Measurements from ENCODE around the gene FAM118B.

FAM118B gene

DNA sequence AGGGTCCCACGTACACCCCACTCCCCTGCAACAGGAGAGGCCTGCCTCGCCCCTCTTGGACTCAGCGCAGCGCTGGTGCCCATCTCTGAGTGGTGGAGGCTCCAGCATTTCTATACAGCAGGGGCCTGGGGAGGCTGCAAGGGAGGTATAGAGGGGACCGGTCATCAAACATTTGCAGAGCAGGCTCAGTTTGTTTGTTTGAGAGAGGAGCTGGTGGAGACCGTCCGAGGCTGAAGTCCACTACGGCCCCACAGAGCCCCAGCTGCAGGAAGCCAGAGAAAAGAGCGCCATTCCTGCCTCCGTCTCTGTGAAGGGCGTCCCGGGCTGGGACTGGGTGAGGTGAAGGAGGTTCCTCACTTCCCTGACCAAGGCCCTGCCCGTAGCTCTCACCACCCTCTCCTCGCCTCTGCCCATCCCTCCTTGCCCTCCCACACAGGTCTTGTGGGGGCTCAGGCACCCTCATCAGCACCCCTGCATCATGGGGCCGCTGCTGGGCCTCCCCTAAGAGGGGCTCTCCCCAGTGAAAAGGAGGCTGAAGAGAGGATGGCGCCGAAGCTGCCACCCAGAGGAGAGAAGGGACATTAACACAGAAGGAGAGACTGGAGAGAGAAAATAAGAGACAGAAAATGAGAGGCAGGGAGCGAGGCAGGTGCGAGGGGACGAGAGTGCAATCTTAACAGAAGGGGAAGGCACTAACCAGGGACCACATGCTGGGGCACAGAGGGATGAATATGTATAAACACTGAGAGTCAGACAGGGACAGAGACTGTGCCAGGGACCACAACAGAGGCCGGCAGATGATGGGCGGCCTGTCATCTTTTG, 24.7 kb upstream of the FAM118B start:
- no peak for DNase-seq (ENCODE audit: low read depth in 2 of 2)

GRCh38 chr11:126188332-126189108, 23.1 kb upstream of the FAM118B start:
- DNase-seq (ENCODE audit: low read depth in 2 of 2), result no peak

DNA sequence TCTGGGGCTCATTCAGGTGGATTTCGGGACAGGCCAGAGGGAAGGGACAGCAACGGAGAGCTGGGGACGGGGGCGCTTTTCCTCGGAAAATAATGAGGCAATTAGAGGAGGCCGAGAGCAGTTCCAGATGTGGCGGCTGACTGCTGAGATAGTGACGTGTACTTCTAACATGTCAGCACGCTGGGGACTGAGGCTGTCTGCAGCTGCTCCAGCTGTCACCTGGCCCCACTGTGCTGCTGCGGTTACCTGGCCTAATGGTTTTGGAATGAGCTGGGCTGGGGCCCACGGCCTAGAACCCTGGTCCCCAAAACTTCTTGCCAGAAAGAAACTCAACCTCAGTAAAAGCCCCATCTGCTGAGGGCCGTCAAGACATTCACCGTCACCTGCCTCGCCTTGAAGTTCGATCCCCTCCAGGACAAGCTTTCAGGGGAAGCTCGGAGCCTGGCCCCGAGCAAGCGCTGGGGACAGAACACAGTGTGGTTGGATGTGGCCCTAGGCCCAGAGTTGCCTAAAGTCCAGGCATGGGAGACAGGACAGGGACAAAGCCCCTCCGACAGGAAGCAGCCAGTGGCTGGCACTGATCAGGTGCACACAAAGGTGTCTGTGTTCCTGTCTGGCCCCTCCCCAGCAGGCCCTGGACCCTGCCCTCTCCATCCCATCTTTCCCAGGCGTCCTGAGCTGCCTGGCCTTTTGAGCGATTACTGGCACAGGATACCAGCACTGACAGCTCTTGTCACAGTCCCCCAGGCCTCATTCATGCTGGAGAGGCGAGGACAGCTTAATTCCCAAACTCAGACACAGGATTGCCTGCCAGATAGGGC, 22.3 kb upstream of the FAM118B start:
- DNase-seq (ENCODE audit: low read depth in 2 of 2), result no peak

DNA sequence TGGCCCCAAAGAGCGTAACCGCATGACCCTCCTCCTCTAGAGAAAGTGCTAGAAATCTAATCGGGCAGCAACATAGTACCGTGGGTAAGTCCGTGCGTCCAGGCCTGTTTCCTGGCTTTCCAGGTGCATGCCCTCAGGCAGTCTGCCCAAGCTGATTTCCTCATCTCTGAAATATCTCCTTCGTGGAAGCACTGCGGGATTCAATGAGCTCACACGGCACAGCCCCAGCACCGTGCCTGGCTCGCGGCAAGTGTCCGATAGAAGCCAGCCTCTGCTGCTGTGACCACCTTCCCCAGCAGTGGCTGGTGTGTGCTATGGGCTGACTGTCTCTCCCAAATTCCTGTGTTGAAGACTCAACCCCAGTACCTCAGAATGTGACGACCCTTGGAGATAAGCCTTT, 20.8 kb upstream of the FAM118B start:
- no peak for DNase-seq (ENCODE audit: low read depth in 2 of 2)

GRCh38 chr11:126191379-126192073, 20.1 kb upstream of the FAM118B start:
- no peak for DNase-seq (ENCODE audit: low read depth in 2 of 2)

DNA sequence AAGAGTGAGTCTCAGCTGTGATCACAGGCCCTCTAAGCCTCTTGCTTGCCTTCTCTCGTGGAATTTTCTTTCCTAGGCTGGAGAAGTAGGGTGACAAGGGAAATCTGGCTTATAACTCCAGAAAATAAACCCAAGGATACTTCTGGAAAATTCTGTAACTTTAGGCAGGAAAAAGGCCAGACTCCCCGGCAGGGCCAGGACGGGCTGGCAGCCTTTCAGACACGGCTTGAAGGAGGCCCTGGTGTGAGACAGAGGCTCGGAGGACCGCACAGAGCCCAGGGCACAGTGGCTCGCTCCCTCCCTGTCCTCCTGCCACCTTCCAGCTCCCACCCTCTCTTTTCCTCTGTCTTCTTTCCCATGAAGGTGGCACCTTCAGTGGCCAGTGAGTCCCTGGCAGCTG, 19.2 kb upstream of the FAM118B start:
- no peak for DNase-seq (ENCODE audit: low read depth in 2 of 2)

DNA sequence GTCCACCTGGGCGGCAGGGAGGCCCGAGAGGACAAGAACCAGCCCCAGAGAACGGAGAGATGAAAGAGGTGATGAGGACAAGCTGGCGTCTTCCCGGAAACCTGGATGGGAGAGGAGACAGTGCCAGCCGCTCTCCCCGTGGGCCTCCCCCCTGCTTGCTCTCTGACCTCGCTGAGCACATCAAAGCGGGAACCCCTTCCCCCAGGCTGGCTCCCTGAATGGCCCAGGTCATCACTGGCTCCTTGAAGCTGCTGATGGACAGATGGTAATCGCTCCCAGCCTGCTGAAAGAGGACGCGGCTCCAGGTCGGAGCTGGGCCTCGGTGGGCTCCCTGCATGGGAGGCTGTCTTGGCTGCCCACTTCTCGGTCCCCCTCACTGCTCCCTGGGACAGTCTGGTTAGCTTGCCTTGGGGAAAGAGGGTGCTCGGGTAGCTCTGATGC, 18.5 kb upstream of the FAM118B start:
- no peak for DNase-seq (ENCODE audit: low read depth in 2 of 2)

GRCh38 chr11:126194121-126194543, 17.4 kb upstream of the FAM118B start:
- no peak for DNase-seq (ENCODE audit: low read depth in 2 of 2)

- no peak for DNase-seq (ENCODE audit: low read depth in 2 of 2)
These were observed 16.5 kb upstream of the FAM118B start for GRCh38 chr11:126195119-126195518.

- DNase-seq (ENCODE audit: low read depth in 2 of 2), result no peak
These were observed 14.2 kb upstream of the FAM118B start for GRCh38 chr11:126197277-126197939.

DNA sequence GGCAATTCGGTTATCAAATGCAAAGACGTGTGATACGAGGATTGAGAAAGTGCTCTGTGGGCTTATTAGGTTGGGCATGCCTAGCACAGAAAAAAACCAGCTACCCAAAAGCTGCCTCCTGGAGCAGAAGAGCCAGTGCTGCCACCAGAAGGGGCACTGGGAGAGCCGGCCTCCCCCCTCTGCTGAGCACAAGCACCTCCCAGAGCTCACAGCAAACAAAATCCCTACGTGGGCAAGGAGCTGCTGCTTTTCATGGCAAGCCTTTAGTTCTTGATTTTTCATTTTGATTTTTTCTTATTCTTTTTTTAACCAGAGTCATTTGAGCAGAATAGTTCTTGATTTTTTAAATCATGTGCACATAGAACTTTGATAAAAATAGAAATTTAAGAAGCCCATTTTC, 12.9 kb upstream of the FAM118B start:
- DNase-seq (ENCODE audit: low read depth in 2 of 2), result no peak

DNA sequence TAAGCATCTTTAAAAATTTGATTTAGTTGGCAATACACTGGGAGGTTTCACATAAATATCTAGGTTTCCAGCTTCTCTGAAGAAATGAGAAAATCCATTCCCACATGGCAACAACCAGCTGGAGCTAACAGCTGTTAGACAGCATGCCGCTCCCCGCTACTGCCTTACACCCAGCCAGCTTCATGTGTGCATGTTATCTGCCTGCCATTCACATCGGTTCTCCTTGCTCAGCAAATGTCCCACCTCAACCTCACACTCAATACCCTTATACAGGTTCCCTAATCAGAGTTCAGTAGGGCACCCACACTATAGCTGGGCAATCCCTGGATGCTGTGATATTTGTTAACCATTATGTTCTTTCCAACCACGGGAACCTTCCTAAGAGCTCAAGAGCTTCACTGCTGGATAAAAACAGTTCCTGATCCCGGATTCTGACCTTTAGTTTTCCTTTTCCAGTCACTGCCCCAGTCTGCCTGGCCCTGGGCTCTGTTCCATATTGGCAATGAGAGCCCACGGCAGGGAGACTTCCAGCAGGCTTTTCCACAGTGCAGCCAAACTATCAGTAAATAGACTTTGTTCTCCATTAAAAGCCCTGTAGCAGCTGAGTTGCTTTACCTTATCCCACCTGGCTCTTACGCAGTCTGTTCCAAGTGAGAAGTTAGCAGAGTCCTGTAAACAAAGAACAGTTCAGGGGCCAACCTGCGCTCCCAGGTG, 8.8 kb upstream of the FAM118B start:
- DNase-seq (ENCODE audit: low read depth in 2 of 2), result no peak

DNA sequence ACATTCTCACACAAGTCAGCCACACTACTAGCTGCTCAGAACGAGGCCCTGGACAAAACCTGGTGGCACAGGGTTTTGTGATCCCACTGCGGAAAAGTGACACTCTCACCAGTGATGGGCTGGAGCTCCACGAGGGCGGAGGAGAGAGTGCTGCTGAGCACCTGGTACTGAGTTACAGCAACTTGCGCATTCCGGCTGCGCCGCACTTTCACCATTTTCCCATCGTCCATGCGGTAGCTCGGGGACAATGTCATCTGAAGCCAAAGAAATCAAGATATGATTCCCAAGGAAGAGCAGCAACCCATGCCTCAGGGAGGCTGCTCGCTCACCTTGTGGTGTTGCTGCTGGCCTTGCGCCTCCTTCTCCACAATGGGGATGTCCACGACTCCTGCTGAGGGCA, 6.2 kb upstream of the FAM118B start:
- DNase-seq (ENCODE audit: low read depth in 2 of 2), result no peak

DNA sequence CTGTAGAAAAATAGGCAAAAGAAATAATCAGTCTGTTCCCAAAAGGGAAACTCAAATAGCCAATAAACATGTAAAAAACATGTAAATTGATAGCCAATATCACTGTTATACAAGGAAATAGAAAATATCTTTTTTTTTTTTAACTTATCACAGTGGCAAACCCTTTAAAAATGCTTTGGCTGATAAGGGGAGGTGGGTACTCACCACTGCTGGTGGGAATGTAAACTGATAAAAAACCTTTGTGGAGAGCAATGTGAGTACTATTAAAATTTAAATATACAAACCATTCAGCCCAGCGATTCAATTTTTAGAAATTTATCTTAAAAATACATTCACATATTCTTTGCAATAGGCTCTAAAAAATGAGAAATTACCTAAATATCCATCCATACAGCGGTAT, 3.7 kb upstream of the FAM118B start:
- DNase-seq (ENCODE audit: low read depth in 2 of 2), result no peak

- DNase-seq (ENCODE audit: low read depth in 2 of 2), result no peak
These were observed 729 bp upstream of the FAM118B start for GRCh38 chr11:126210871-126211235.

GRCh38 chr11:126212089-126212660, 593 bp downstream of the FAM118B start:
- DNase-seq (ENCODE audit: low read depth in 2 of 2), result no peak

DNA sequence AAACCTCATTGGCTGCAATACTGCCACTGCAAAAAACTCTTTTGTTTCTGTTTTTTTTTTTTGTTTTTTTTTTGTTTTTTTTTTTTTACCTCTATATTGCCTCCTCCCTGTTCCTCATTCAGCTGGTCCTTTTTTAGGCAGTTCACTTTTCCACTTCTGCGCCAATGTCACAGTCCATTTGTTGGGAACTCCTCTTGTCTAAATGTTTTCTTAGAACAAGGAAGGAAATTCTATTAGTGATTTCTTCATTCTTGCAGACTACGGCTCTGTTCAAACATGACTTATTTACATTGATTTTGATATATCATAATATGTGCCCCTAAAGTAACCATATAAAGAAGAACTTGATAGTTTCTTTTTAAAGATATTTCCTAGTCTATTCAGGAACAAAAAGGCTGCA, 2.9 kb downstream of the FAM118B start:
- no peak for DNase-seq (ENCODE audit: low read depth in 2 of 2)

GRCh38 chr11:126214841-126215240, 3.3 kb downstream of the FAM118B start:
- DNase-seq (ENCODE audit: low read depth in 2 of 2), result no peak

DNA sequence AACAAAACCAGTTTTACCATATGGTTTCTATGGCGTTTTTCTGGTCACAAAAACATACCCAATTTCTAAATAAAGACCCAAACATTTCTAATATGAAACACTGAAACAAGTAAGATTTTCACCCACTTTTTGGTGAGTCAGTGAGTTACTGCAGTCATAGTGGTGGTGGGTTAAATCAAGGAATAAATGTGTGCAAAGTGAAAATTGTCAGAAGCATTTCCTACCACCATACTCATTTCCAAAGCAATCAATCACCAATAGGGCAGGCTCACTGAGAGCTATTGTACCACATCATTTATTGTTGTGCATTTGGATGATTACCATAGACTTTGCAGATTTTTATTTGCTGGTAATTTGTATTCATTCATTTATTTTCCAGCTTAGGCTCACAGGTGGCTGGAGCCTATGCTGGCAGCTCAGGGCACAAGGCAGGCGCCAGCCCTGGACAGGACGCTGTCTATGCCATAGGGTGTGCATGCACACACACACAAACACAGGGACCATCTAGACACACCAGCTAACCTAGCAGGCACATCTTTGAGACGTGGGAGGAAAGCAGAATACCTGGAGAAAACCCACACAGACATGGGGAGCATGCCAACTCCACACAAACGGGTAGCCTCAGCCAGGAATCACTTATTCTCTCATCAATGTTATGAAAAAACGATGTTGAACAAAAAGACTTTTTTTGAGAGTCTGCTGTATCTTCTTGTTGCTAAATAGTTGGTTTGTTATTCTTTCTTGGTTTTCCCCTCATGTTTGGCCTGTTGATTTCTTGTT, 5.1 kb downstream of the FAM118B start:
- DNase-seq (ENCODE audit: low read depth in 2 of 2), result no peak
